T-cell (primary cell): ENCODE data around the gene IQCC. TPM values are rescaled to one million over a fixed set of nuclear protein-coding genes. Genes with fewer than 3 reads are reported as not detected.

Experiments used
- ATAC-seq, 4 experiments: fragments of 200-7000 bp in 3 of 4; fragments of 150-1000 bp in 1 of 4; cut with Tn5 transposase; replicated peaks in 1 of 4; 1 replicate in 3 of 4; 2 replicates in 1 of 4; pipeline ENCODE4 v1.10.0; 2021; ENCODE audit warnings: moderate library complexity in 3 of 4, mild to moderate bottlenecking in 2 of 4, moderate number of reproducible peaks in 1 of 4
- CTCF ChIA-PET, 2 donors: fragments of 300-600 bp; sonication (Branson Sonifier 250); formaldehyde crosslinking; loops; one replicate each; lab custom pipeline; 2022; ENCODE audit warnings: antibody characterized with exemption in 2 of 2; lab: Charles Lee
- POLR2A ChIA-PET, 2 donors: fragments of 300-600 bp; sonication (Branson Sonifier 250); formaldehyde crosslinking; loops; one replicate each; lab custom pipeline; 2022; ENCODE audit warnings: antibody characterized with exemption in 2 of 2; lab: Charles Lee
- DNase-seq, 35 experiments: peaks; one replicate each; pipeline versions ENCODE4 v3.0.0 to v3.0.0-alpha.2; 2013 to 2023
- H3K27ac ChIP-seq: one replicate; pipeline ENCODE4 v1.5.1; 2013; ENCODE audit warnings: low read length
- H3K27me3 ChIP-seq, 2 experiments: replicated peaks in 1 of 2; 1 replicate in 1 of 2; 2 replicates in 1 of 2; pipeline versions ENCODE4 v1.6.1 to v1.7.0; 2013; ENCODE audit warnings: low read length in 1 of 2, mixed read lengths in 1 of 2; ENCODE audit not compliant: control insufficient read depth in 2 of 2, insufficient read depth in 2 of 2; ENCODE audit errors: extremely low read depth in 1 of 2
- H3K36me3 ChIP-seq, 2 donors: 1 replicate in 1 of 2; 2 replicates in 1 of 2; pipeline versions ENCODE4 v1.6.1 to v1.7.0; 2013; ENCODE audit warnings: low read length in 1 of 2; ENCODE audit not compliant: control insufficient read depth in 2 of 2, insufficient read depth in 1 of 2; ENCODE audit errors: extremely low read depth in 1 of 2
- H3K4me1 ChIP-seq, 2 experiments: 1 replicate in 1 of 2; 2 replicates in 1 of 2; pipeline versions ENCODE4 v1.6.1 to v1.7.0; 2013; ENCODE audit warnings: low read length in 2 of 2, mixed read lengths in 1 of 2; ENCODE audit not compliant: insufficient read depth in 2 of 2, control insufficient read depth in 1 of 2; ENCODE audit errors: extremely low read depth in 1 of 2
- H3K4me3 ChIP-seq, 2 donors: 1 replicate in 1 of 2; 2 replicates in 1 of 2; pipeline versions ENCODE4 v1.5.1 to v1.7.0; 2013; ENCODE audit warnings: mild to moderate bottlenecking in 2 of 2, low read length in 1 of 2, moderate library complexity in 1 of 2; ENCODE audit not compliant: control insufficient read depth in 1 of 2; ENCODE audit errors: extremely low read depth in 1 of 2
- H3K9me3 ChIP-seq: 2 replicates; pipeline ENCODE4 v1.7.0; 2013
- H3K27ac Mint-ChIP-seq, 2 donors: one replicate each; pipeline ENCODE4 v1.8.0; 2020 to 2021; ENCODE audit warnings: mild to moderate bottlenecking in 2 of 2, mixed read lengths in 2 of 2
- H3K27me3 Mint-ChIP-seq, 2 donors: one replicate each; pipeline ENCODE4 v1.8.0; 2021 to 2022; ENCODE audit warnings: mixed read lengths in 2 of 2
- H3K36me3 Mint-ChIP-seq: one replicate; pipeline ENCODE4 v1.8.0; 2021; ENCODE audit warnings: mixed read lengths
- H3K4me1 Mint-ChIP-seq, 3 donors: one replicate each; pipeline ENCODE4 v1.8.0; 2020 to 2022; ENCODE audit warnings: mixed read lengths in 3 of 3, mild to moderate bottlenecking in 1 of 3
- H3K4me3 Mint-ChIP-seq, 3 donors: one replicate each; pipeline ENCODE4 v1.8.0; 2020 to 2022; ENCODE audit warnings: mild to moderate bottlenecking in 3 of 3, mixed read lengths in 3 of 3, moderate library complexity in 3 of 3
- H3K9me3 Mint-ChIP-seq, 3 donors: one replicate each; pipeline ENCODE4 v1.8.0; 2020 to 2022; ENCODE audit warnings: mixed read lengths in 3 of 3
- WGBS: methylation state at CpG from one replicate; pipeline ENCODE4 v1.1.5; 2013; ENCODE audit warnings: missing lambda C conversion rate; ENCODE audit not compliant: insufficient coverage; 5-methylcytosine and 5-hydroxymethylcytosine counted together
- total RNA-seq, 35 experiments: library from RNA in 6 of 35; stranded (reverse) in 6 of 35; fragments of 120-200 nt in 1 of 35; gene quantifications; one replicate each; pipeline versions ENCODE4 v1.2.1 to v1.2.4 and lab custom pipeline; 2013 to 2026

Gene IQCC
- total RNA-seq, 5 donors from 2014 or later (not counting 1 experiment from before 2014, with no cell fraction given): 1.3 to 3.6 (median 2.3) TPM

DNA sequence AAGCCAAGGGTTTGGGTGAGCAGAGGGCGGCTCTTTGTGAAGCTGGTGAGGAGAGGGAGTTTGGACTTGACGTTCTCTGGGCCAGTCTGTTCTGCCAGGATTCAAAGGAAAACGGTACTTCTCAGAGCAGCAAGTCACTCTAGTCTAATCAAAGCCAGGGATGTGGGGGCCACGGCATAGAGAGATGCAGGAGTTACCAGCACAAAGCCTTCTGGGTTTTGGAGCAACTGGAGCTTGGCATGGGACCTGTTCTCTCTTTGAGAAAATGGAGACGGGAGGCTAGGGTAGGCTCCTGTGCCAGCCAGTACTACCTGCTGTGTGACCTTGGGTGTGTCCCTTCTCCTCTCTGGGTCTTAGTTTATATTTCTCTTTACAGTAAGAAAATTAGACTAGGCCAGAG is 23.9 kb upstream of the IQCC start:
- Mint-ChIP-seq H3K4me3 (peak overlapping the region; percentile 87 to 93 (median 90)), H3K27ac (peak overlapping the region; percentile 37 to 63), H3K9me3 (no peaks in the 10 kb centered on the region), H3K36me3 (peaks cover 35% of the 10 kb centered on the region), H3K27me3 (no peaks in the 10 kb centered on the region), H3K4me1 (peaks cover 52 to 53% (median 53%) of the 10 kb centered on the region in 3 donors)
- ATAC-seq: no peak
- Histone ChIP-seq H3K4me3 (no peak overlapping the region), H3K9me3 (no peaks in the 10 kb centered on the region), H3K36me3 (peaks cover 7 to 36% of the 10 kb centered on the region in 2 donors), H3K27me3 (no peaks in the 10 kb centered on the region), H3K4me1 (peaks cover 7 to 39% of the 10 kb centered on the region in 2 experiments), H3K27ac (no peak overlapping the region)
- no peak for DNase-seq
- ChIA-PET CTCF (interaction anchor here in 1 of 2 donors (1.1 kb wide), 1 partner anchor 70 kb away, joined by 6 read pairs; no protein-coding TSS in a partner anchor), POLR2A (no interaction called here)
- 93% methylated on average over 3 of the region's 5 CpGs for WGBS

DNA sequence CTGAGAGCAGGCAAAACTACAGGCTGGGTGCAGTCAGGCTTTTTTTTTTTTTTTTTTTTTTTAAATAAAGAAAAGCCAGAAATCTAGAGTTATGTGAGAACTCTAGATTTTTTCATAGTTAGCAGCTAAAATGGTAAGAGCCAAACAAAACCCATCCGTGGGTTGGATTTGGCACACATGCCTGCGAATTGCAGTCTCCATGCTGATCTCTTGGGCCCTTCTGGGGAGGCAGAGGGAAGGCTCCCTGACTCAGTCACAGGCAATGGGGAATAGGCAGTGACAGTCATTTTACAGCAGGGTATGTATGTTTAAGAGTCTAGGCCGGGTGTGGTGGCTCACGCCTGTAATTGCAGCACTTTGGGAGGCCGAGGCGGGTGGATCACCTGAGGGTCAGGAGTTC is 23.4 kb upstream of the IQCC start:
- Histone ChIP-seq H3K4me1 (peaks cover 7 to 39% of the 10 kb centered on the region in 2 experiments), H3K36me3 (peaks cover 7 to 40% of the 10 kb centered on the region in 2 donors), H3K27me3 (no peaks in the 10 kb centered on the region), H3K9me3 (no peaks in the 10 kb centered on the region), H3K4me3 (no peak overlapping the region), H3K27ac (no peak overlapping the region)
- peaks cover 53 to 54% (median 54%) of the 10 kb centered on the region in 3 donors for H3K4me1 Mint-ChIP-seq
- no peak for ATAC-seq
- DNase-seq: no peak
- no peaks in the 10 kb centered on the region for H3K27me3 Mint-ChIP-seq
- 84% methylated on average over 6 of the region's 6 CpGs for WGBS
- ChIA-PET POLR2A (no interaction called here), CTCF (interaction anchor here in 1 of 2 donors (0.7 to 1.1 kb wide), 2 partner anchors 59 to 70 kb away, joined by 5 to 6 read pairs; no protein-coding TSS in a partner anchor)
- peak overlapping the region in 2 of 3 donors; percentile 29 to 90 for H3K4me3 Mint-ChIP-seq
- no peaks in the 10 kb centered on the region for H3K9me3 Mint-ChIP-seq
- no peak overlapping the region for H3K27ac Mint-ChIP-seq
- peaks cover 37% of the 10 kb centered on the region for H3K36me3 Mint-ChIP-seq

DNA sequence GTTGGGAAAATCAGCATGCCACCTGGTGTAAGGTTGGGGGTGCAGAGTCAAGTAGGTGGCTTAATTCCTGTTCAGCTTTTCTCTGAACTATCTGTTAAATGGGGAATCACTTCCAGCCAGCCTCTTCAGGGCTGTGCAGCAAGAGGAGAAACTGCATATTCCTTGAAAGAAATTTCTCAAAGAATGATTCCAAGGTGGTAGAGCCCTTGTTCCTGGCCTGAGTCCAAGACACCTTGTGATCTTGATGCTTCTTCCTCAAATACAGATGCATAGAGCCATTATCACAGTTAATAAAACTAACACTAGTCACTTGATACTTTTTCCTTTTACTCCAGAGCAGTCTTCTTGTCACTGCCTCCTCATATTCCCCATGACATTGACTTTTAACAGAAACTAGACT is 20.8 kb upstream of the IQCC start:
- H3K27me3 ChIP-seq: no peaks in the 10 kb centered on the region
- Mint-ChIP-seq H3K4me1 (peaks cover 47 to 54% (median 50%) of the 10 kb centered on the region in 3 donors), H3K4me3 (no peak overlapping the region), H3K27me3 (no peaks in the 10 kb centered on the region), H3K36me3 (peaks cover 56% of the 10 kb centered on the region), H3K27ac (no peak overlapping the region), H3K9me3 (no peaks in the 10 kb centered on the region)
- DNase-seq (no peak), ATAC-seq (no peak)
- ChIA-PET POLR2A (no interaction called here), CTCF (interaction anchor here in 1 of 2 donors (0.6 to 1.0 kb wide), 2 partner anchors 31 to 205 kb away, joined by 3 read pairs; no protein-coding TSS in a partner anchor)
- no peak overlapping the region for H3K4me3 ChIP-seq
- peaks cover 13 to 64% of the 10 kb centered on the region in 2 donors for H3K36me3 ChIP-seq
- H3K9me3 ChIP-seq: no peaks in the 10 kb centered on the region
- no peak overlapping the region for H3K27ac ChIP-seq
- peaks cover 7 to 32% of the 10 kb centered on the region in 2 experiments for H3K4me1 ChIP-seq

DNA sequence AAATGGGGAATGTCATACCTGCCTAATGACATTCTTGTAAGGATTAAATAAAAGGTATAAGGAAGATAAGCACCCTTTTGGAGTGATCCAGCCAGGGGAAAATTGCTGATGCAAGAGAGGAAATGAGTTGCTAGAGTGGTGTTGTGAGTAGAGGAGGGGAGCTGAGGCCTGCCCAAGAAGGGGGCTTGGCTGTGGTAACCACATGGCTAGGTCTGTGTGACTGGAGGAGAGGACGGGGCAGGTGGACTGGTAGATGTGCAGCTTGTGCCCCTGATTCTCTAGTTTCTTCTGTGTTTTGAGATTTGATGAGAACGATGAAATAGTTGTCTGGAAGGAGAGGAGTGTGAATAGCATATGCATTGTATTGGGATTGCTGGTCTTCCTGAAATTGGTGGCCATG is 19.4 kb upstream of the IQCC start:
- Histone ChIP-seq H3K27ac (no peak overlapping the region), H3K27me3 (no peaks in the 10 kb centered on the region), H3K4me1 (peaks cover 4 to 21% of the 10 kb centered on the region in 2 experiments), H3K9me3 (no peaks in the 10 kb centered on the region), H3K36me3 (peaks cover 21 to 76% of the 10 kb centered on the region in 2 donors), H3K4me3 (no peak overlapping the region)
- no peak overlapping the region for H3K4me3 Mint-ChIP-seq
- ChIA-PET POLR2A (interaction anchor here in 1 of 2 donors (0.5 kb wide), 1 partner anchor 62 kb away, joined by 4 read pairs; no protein-coding TSS in a partner anchor), CTCF (interaction anchor here (0.6 to 0.7 kb wide), 2 partner anchors 104 to 120 kb away, joined by 3 read pairs; no protein-coding TSS in a partner anchor)
- H3K36me3 Mint-ChIP-seq: peaks cover 64% of the 10 kb centered on the region
- H3K9me3 Mint-ChIP-seq: no peaks in the 10 kb centered on the region
- no peak overlapping the region for H3K27ac Mint-ChIP-seq
- H3K4me1 Mint-ChIP-seq: peaks cover 37 to 41% (median 39%) of the 10 kb centered on the region in 3 donors
- DNase-seq (no peak), ATAC-seq (no peak)
- H3K27me3 Mint-ChIP-seq: no peaks in the 10 kb centered on the region
- WGBS: 80% methylated on average over 2 of the region's 2 CpGs

GRCh38 chr1:32186491-32186890 is 19.0 kb upstream of the IQCC start:
- ChIA-PET CTCF (interaction anchor here in 1 of 2 donors (0.6 kb wide), 1 partner anchor 119 kb away, joined by 3 read pairs; no protein-coding TSS in a partner anchor), POLR2A (interaction anchor here in 1 of 2 donors (0.7 kb wide), 1 partner anchor 125 kb away, joined by 4 read pairs; no protein-coding TSS in a partner anchor)

DNA sequence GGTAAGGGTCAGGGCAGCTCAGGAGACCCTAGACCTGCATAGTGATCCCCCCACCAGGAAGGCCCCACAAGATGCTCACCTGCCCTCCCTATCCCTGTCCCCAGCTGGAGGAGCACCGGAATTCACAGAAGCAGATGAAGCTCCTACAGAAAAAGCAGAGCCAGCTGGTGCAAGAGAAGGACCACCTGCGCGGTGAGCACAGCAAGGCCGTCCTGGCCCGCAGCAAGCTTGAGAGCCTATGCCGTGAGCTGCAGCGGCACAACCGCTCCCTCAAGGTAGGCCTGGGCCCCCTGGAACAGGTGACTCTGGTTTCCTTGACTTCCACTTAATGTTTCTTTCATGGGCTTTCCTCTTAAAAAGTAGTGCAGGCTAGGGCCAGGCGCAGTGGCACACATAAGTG is 17.6 kb upstream of the IQCC start:
- no peak for DNase-seq
- H3K4me1 ChIP-seq: peaks cover 0 to 6% of the 10 kb centered on the region in 2 experiments
- Mint-ChIP-seq H3K4me1 (peaks cover 23 to 25% (median 24%) of the 10 kb centered on the region in 3 donors), H3K27ac (no peak overlapping the region), H3K4me3 (no peak overlapping the region), H3K9me3 (no peaks in the 10 kb centered on the region), H3K36me3 (peaks cover 68% of the 10 kb centered on the region), H3K27me3 (no peaks in the 10 kb centered on the region)
- POLR2A ChIA-PET: interaction anchor here in 1 of 2 donors (0.6 kb wide), 1 partner anchor 34 kb away, joined by 3 read pairs; no protein-coding TSS in a partner anchor
- ATAC-seq: no peak
- no peaks in the 10 kb centered on the region for H3K27me3 ChIP-seq
- H3K36me3 ChIP-seq: peaks cover 33 to 85% of the 10 kb centered on the region in 2 donors
- no peaks in the 10 kb centered on the region for H3K9me3 ChIP-seq
- WGBS: 100% methylated on average over 8 of the region's 9 CpGs
- no peak overlapping the region for H3K27ac ChIP-seq
- CTCF ChIA-PET: no interaction called here
- no peak overlapping the region for H3K4me3 ChIP-seq

More at GRCh38 chr1:32186491-32186890, 19.0 kb upstream of the IQCC start:
- Histone ChIP-seq H3K4me3 (no peak overlapping the region), H3K27me3 (no peaks in the 10 kb centered on the region), H3K27ac (no peak overlapping the region), H3K9me3 (no peaks in the 10 kb centered on the region), H3K36me3 (peaks cover 25 to 76% of the 10 kb centered on the region in 2 donors), H3K4me1 (peaks cover 2 to 17% of the 10 kb centered on the region in 2 experiments)
- no peaks in the 10 kb centered on the region for H3K9me3 Mint-ChIP-seq
- H3K27me3 Mint-ChIP-seq: no peaks in the 10 kb centered on the region
- peaks cover 32 to 37% (median 35%) of the 10 kb centered on the region in 3 donors for H3K4me1 Mint-ChIP-seq
- no CpG with 5 or more reads among the region's 2 CpGs for WGBS
- no peak for ATAC-seq
- no peak for DNase-seq
- peaks cover 64% of the 10 kb centered on the region for H3K36me3 Mint-ChIP-seq
- no peak overlapping the region for H3K27ac Mint-ChIP-seq
- H3K4me3 Mint-ChIP-seq: no peak overlapping the region
